DMS 273 (cell line): ENCODE measurements around the gene PCDH7.

Experiments used
- DNase-seq: peaks from one replicate; lab custom pipeline; 2025; ENCODE audit not compliant: unreplicated experiment; lab: John Stamatoyannopoulos, UW

PCDH7 gene

DNA sequence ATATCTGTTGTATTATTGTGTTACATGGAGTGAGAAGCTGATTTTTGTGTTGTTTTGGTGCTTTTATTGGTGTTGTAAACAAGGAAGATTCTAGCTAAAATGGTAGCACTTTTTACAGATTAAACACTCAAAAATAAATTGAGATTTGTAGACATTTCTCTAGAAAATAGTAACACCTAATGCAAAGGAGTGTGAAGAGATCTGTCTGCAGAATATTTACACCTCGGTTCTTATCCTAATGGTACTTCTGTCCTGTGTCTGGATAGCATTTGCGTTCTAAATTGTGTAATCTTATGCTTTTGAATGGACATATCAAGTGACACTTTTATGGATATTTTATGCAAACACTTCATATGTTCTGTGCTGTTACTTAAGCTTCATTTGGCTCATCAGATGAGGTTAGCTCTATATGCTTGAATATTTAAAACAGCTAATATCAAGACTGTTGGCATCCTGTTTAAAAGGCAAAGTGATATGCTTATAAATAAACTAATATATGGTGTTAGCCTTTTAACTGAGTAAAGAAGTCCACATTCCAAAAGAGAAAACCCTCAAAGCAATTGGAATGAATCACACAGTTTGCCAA, 6.0 kb downstream of the PCDH7 start:
- no peak for DNase-seq

DNA sequence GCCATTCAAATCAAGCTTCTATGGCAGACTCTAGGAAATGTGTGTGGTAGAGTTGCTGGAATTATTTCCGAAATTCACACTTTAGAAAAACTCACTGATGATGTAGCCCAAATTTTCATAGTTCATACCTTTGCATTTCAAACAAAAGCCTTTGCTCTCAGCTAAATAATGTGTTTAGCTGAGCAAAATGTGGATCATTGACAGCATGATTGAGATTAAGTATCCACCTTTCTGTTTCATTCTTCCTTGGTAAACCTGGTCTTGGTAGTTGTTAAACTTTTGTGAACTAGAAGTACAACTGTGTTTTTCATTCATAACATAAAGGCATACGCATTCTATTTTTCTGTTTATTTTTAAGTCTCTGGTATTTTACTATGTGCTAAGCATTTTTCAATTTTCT, 7.2 kb downstream of the PCDH7 start:
- no peak for DNase-seq

DNA sequence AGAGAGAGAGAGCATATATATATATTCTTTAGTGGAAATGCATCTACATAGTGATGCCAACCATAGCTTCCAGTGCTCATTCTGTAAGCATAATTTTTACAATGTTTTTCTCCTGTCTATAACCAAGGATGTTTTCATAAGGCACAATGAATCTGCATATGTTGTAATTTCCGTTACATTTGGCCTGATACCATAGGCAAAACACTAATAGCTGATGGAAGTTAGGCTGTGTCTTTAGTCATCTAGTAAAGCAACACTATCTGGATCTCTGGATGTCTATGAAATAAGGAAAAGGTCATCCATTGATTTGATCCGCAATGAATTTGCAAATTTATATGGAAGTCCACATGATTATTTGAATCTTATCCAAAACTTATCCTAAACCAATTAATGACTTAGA, 8.1 kb downstream of the PCDH7 start:
- DNase-seq, result no peak

DNA sequence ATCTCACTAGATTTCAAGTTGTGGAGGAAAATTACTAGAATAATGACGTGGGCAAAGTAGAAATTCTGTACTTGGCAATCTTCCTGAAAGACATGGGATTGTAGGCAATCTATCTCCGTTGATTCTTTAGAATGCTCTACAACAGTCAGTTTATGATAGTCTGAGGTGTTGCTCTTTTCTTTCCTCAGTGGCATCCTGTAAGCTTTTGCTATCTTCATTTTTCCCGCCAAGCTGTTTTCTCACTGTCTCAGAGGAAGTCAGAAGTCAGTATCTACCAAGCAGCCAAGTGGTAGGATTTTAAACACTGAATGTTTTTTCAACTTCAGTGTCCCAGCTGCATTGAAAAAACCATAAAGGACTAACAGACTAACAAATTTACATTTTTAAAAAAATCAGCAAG, 23.7 kb downstream of the PCDH7 start:
- DNase-seq, result no peak

DNA sequence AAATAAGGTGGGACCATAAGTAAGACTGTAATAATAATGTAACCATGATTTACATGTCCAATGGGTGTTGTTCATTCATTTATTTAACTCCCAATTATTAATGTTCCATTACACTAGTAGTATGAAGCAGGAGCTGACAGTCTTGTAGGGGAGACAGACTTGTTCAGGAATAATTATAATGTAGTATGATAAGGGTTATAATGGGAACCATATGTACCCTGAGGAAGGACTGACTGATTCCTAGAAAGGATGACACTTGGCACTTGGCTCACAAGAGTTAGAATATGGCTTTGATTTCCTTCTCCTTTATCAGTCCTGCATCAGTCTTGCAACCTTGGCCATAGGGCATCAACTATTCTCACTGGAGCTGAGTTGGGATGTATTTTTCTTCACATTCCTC, 24.2 kb downstream of the PCDH7 start:
- no peak for DNase-seq

DNA sequence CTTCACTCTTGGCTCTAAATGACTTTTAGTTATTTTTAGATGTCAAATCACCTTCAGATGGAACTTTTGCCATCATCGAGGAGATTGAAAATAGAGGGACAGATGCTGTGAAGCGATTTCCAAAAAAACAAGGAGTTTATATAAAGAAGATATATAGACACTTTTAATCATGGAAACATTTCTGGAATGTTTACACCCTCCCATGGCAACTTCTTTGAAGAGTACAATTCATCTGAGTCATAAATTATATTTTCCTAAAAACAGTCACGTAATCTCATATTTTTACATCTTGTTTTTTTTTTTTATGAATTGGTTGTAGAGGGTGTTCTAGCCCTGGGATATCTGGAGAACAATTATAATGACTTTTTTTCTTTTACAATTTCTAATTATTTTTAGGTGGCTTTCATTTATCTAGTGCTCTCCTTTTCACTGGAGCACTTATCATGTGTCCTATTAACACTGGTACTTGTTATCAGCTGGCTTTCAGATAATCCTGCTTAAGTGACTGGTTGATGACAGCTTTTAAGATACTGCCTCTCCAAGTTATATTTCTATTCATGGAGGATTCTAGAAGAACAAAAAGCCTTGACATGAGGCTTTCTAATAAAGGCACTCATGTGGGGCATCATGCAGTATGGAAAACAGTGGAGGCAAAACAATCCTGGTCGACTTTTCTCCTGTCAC, 24.9 kb downstream of the PCDH7 start:
- DNase-seq, result no peak

DNA sequence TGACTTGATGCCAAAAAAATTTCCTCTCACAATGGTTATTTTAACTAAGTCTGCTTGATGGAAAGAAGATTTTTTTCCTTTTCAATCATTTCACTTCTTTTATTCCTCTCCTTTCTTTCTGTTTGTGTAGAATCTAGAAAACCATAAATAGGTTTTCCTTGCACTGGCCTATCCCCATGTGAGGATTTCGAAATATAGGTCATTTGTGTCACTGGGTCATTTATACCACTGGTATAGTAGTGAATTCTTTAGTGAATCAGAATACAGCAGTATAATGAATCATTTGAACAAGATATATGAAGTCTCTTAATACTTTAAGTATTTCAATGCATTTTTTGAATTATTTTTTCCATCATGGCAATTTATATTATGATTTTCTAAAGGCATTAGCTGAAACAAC, 26.6 kb downstream of the PCDH7 start:
- DNase-seq, result no peak

DNA sequence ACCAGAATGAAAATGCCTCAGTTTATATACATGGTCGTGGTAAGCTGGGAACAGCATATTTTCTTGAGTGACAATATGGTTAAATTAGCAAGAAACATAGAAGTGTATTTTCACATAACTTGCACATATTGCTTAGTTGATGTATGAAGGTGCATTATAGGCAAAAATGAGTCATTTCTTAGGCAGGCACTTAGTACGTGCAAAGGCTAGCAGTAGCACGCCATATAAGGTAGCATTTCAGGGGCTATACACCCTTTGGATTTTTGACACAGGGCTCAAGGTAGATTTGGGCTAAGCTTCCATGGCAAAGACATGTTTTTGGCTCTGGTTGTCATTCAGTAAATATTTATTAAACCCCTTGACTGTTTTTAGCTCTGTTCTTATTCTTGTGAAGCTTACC, 33.1 kb downstream of the PCDH7 start:
- DNase-seq, result no peak

DNA sequence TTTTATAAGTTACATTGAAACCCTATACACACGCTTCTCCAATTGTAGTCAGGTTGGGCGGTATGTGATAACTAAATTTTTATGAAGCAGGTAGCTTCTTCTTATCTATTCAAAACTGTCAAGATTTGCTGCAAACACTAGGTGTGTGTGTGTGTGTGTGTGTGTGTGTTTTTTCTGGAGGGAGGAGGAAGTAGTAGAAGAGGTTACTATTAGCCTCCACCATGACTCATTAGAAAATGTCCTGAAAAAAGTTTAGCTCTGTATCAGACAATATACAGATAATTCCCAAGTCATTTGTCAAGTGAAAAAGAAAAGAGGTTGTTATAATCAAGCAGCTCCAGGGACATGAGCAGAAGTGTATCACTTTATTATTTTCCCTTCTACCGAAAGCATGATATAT, 33.9 kb downstream of the PCDH7 start:
- no peak for DNase-seq

DNA sequence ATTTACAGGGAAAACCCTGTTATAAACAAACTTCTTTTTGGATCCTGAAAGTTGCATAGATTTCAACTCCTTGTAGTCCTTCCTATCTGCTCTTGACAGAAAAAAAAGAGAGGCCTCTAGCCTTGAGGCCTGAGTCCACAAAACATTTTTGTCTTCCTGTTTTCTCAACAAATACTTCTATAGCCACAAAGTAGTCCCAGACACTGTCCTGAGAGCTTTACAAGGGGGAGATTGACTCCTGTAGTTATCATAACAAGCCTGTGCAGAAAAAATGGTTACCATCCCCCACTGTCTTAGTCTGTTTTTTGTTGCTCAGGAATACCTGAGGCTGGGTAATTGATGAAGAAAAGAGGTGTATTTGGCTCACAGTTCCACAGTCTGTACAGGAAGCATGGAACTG, 35.2 kb downstream of the PCDH7 start:
- DNase-seq, result no peak

DNA sequence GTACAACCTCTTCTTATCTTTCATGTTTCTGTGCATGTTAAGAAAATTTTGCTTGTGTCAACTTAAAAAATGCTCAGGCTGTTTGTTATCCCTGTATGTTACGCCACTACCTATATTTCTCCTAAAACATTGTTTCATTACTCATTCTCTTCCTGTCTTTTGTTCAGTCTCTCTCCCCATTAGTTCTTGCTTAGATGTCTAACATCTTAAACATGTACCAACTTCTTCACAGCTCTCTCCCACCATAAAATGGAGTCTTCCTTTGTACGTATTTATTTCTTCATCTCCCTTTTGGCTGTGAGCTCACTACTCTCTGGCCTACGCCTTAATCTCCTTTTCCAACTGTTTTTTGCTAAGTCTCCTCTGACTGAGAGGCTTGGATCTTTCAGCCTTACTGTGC, 36.4 kb downstream of the PCDH7 start:
- DNase-seq, result no peak

DNA sequence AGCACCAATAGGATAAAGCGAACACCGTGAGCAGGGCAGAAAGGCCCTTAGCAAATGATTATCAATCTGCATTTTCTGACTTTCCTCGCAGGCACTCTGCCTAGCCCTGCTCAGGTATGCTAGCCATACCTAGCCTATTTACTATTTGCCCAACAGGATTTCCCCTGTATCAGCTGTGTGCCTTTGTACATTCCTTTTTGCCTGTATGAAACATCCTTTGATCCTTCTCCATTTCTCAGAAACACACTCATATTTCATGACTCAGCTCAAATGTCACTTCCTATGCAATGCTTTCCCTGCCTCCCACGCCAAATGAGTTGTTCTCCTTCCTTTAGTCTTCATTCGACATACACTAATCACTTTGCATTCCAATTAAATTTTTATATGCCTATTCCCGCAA, 37.2 kb downstream of the PCDH7 start:
- no peak for DNase-seq

DNA sequence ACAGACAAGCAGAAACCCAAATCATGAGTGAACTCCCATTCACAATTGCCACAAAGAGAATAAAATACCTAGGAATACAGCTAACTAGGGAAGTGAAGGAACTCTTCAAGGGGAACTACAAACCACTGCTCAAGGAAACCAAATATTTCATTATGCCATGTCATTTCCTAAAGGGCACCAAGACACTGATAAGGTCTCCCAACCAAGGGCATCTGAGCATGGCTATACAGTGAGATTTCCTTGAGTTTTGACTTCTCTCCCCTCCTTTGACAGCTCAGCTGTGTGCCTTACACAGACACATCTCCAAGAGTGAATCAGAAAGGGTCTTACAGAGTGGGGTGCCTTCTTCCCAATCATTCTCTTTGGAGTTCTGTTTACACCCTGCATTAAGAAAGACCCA, 40.4 kb downstream of the PCDH7 start:
- no peak for DNase-seq

DNA sequence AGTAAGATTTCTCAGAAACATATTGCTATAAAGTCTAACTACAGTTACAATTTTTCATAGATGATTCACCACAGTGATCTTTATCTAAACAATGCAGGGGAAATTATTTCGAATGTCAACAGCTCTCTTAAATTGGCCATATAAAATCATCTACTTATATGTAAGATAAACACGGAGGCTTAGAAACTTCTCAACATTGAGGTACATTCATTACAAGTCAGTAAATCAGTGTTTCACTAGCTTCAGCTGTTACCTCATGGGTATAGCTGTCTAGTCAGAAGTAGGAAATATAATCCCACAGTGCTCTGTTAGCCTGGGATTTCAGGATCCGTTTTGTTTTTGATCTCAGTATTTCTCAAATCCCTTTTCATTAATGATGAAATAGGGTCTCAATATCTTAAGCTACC, 43.2 kb downstream of the PCDH7 start:
- no peak for DNase-seq

DNA sequence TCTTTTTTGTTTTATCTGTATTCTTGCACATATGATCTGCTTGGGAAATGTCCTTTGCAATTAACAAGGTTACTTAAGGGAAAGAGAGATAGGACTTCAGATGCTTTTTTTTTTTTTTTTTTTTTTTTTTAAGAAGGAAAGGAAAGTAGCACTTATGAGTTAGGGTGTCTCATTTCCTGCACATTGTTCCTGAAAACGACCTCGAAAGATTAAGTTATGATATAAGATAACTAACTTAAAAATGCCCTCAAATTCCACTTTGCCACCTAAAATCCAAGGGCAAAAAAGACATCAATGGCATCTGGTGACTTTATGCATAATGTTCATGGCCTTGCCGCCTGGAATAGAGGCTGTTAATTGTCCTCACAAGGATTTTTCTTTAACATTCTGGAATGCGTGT, 44.9 kb downstream of the PCDH7 start:
- DNase-seq, result no peak

DNA sequence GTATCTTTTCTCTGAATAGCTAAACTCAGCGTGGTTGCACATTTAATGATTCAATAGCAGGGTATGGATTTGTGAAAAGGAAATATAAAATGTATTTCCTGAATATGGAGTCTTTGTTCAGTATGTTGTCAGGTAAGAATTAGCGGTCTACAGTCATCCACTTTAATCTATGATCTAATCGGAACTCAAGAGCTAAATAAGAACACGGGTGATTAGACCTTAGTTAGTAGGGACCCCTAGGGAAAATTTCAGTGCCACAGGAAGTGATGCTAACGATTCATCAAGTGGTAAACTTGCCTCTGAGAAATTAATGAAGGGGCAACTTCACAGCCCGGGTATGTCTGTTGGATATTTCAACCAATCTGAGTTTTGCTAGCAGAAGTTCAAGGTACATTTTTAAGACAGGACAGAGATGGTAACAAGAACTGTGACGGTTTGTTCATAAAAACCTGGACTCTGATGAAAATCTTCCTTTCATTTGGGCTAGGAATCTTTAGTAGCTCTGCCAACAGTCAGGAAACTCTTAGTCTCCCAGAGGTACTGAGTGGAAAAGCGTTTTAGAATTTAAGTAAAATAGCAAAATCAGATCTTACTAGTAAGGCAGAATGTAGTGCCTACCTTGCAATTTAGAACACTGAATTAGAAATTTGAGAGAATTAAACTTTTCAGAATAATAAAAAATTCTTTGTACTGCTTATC, 47.1 kb downstream of the PCDH7 start:
- DNase-seq, result no peak

DNA sequence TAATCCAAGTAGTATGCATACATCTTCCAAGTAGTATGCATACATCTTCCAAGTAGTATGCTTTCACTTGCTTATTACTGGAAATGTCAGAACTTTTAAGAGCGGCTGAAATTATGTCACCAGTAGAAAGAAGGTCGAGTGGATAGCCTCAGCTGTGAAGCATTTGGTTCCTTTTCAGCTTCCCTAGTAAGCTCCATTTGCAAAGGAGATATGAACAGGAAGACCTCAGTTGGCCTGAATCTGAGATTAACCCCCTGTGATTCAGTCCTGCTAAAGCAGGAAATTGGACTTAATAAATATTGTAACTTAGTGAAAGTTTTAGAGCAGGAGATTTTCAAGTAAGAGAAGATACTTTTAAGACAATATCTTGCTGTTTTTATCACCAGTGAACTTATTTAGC, 48.1 kb downstream of the PCDH7 start:
- no peak for DNase-seq

DNA sequence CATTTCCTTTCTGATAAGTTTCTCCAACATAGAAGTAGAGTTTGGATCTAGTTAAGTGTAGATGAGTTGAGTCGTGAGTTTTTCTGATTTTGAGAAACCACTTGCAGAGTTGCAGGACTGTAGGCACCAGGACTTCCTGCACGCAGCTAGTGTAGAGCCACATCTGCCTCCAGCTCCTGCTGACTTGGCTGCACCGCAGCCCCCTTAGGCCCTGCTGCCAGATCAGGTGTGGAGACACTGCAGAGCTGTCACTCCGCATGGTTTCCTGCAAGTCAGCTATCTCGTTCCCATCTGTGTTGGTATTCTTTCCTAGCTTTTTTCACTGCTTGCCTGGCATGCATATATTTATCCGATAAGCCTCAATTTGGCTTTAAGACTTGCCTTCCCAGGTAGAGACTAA, 48.9 kb downstream of the PCDH7 start:
- no peak for DNase-seq

DNA sequence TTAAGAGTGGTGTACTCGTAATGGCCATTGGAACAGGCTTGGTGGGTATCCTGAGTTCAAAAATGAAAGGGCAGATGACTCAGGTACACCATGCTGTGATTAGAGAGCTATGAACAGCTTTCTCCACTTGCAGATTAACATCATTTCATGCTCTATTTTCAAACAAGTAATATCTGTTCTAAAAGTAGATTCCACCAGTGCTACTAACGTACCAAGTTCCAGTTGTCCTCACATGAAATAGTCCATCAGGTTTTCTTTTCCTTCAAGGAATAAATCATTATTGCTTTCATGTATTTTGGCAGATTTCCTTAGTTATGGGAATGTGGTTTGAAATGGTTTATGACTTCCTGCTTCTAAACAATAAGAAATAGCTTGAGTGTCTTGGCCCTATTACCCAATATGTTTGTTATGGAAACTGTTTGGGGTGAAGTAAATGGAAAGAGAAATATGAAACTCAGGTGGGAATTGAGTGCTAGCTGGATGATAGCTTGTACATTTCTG, 49.9 kb downstream of the PCDH7 start:
- no peak for DNase-seq

DNA sequence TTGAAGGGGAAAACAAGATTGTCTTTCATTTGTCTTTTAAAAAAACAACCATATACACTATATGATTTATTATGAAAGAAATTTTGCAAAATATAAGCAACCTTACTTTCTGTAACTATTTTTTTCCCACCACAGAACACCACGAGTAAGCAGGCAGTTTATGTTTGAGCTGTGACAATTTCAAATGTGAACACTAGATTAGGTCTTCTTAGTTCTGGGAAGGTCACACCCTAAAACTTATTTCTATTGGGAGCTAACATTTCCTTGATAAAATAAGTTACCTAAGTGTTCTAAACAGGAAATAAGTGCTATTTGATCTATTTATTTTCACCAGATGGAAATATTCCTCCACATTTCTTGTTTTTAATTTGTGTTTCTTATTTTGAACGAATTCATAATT, 50.6 kb downstream of the PCDH7 start:
- DNase-seq, result no peak

DNA sequence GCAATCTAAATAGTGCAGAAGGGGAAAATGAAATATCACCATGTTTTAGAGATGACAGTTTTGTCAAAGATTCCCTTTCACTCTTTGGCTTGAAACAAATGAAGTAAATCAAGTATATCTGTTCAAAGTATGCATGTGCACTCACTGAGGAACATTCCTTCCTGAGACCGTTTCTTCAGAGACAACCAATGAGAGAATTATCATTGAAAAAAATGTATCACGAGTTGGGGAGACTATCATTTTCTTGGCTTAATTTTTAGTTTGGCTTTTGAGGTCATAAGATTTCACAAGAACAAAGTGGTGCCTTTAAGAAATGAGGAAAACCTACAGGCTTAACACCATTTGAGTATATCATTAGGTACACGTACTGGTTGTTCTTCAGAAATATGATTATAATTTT, 56.3 kb downstream of the PCDH7 start:
- DNase-seq, result no peak

DNA sequence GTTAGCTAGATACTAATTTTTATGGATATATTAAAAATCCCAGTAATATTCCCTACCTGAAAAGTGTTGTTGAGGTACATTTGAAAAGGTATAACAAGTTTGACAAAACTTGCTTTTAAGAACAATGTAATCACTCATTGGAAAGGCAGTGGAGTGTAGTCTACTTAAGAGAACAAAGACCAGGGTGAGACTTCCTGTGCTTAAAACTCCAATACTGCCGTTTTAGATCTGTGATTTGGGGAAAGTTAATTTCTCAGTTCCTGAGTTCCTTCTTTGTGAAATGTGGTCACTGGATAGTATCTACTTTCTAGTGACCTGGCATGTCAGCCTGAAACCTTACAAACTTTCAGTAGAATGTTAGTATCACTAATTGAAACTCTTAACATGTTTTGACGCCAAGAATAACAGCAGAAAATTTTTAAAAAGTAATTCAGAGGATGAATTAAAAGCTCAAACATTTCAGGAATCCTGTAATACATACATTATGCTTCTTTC, 56.8 kb downstream of the PCDH7 start:
- DNase-seq, result no peak
